Mesothelial cell of epicardium (in vitro differentiated cells): ENCODE data around the gene HOXD10. TPM values are rescaled to one million over a fixed set of nuclear protein-coding genes. Genes with fewer than 3 reads are reported as not detected.

Experiments used
- DNase-seq, 2 experiments: peaks; one replicate each; pipeline ENCODE4 v3.0.0; 2021; ENCODE audit warnings: low spot score in 2 of 2; ENCODE audit not compliant: unreplicated experiment in 2 of 2
- H3K27ac Mint-ChIP-seq: 2 replicates; pipeline ENCODE4 v1.8.0; 2021; ENCODE audit warnings: mixed read lengths
- H3K27me3 Mint-ChIP-seq: 2 replicates; pipeline ENCODE4 v1.8.0; 2021; ENCODE audit warnings: low read depth, mixed read lengths
- H3K36me3 Mint-ChIP-seq: 2 replicates; pipeline ENCODE4 v1.8.0; 2021; ENCODE audit warnings: mixed read lengths
- H3K4me1 Mint-ChIP-seq: 2 replicates; pipeline ENCODE4 v1.8.0; 2021; ENCODE audit warnings: mixed read lengths
- H3K4me3 Mint-ChIP-seq: 2 replicates; pipeline ENCODE4 v1.8.0; 2021; ENCODE audit warnings: mild to moderate bottlenecking, moderate library complexity, mixed read lengths
- H3K9me3 Mint-ChIP-seq: 2 replicates; pipeline ENCODE4 v1.8.0; 2021; ENCODE audit warnings: mixed read lengths
- total RNA-seq: library from RNA; stranded (reverse); gene quantifications from 3 replicates; pipeline ENCODE4 v1.2.1, GENCODE V29; 2021
- TF ChIP-seq, protein P1 (sequence below): fragments of 200-600 bp; sonication (generic); IDR thresholded peaks from one replicate; pipeline ENCODE4 v1.5.0; 2021; ENCODE audit warnings: antibody characterized with exemption; ENCODE audit not compliant: unreplicated experiment

HOXD10 gene
- total RNA-seq, 1 donor from 2014 or later = 3.2 TPM

DNA sequence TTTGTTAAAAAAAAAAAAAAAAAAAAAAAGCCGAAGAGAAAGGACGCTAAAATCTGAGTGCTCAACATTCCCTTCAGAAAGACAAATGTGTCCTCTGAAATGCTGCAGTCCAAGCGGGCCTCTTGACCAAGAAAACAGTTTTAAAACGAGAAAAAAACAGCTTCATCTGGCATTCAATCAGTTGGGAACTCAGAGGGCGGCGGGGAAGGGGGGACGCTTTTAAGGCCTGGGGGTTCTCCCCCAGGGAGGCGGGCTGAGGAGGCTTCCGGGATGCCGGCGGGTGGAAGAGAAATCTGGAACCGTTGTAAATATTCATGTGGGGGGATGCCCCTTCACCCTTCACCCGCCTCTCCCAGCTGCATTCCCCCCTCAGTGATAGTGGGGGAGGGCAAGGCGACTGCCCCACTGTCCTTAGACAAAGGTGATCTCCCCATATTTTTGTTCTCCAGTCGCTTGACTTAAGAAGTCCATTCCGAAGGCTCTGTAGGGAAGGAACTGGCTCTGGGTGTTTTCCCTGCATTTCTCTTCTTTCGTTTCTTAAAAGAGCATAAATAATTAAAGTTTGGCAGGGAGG is 12.7 kb upstream of the HOXD10 start:
- Mint-ChIP-seq H3K27me3 (peaks cover 89% of the 10 kb centered on the region), H3K9me3 (no peaks in the 10 kb centered on the region), H3K4me1 (peaks cover 20% of the 10 kb centered on the region), H3K4me3 (peak overlapping the region; percentile 59), H3K27ac (no peak overlapping the region), H3K36me3 (no peaks in the 10 kb centered on the region)
- DNase-seq = no peak
- TF ChIP-seq, protein P1, sequence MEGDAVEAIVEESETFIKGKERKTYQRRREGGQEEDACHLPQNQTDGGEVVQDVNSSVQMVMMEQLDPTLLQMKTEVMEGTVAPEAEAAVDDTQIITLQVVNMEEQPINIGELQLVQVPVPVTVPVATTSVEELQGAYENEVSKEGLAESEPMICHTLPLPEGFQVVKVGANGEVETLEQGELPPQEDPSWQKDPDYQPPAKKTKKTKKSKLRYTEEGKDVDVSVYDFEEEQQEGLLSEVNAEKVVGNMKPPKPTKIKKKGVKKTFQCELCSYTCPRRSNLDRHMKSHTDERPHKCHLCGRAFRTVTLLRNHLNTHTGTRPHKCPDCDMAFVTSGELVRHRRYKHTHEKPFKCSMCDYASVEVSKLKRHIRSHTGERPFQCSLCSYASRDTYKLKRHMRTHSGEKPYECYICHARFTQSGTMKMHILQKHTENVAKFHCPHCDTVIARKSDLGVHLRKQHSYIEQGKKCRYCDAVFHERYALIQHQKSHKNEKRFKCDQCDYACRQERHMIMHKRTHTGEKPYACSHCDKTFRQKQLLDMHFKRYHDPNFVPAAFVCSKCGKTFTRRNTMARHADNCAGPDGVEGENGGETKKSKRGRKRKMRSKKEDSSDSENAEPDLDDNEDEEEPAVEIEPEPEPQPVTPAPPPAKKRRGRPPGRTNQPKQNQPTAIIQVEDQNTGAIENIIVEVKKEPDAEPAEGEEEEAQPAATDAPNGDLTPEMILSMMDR = no peak

- Mint-ChIP-seq H3K27ac (peak overlapping the region; percentile 16), H3K4me3 (peak overlapping the region; percentile 59), H3K4me1 (peaks cover 21% of the 10 kb centered on the region), H3K36me3 (no peaks in the 10 kb centered on the region), H3K9me3 (no peaks in the 10 kb centered on the region), H3K27me3 (peaks cover 89% of the 10 kb centered on the region)
- peak in 1 of 2 experiments; percentile 40 for DNase-seq
- TF ChIP-seq, protein P1 = no peak
These were observed 12.1 kb upstream of the HOXD10 start for GRCh38 chr2:176104316-176105077.

GRCh38 chr2:176105078-176105729 is 11.4 kb upstream of the HOXD10 start:
- no peaks in the 10 kb centered on the region for H3K36me3 Mint-ChIP-seq
- H3K9me3 Mint-ChIP-seq = no peaks in the 10 kb centered on the region
- H3K4me3 Mint-ChIP-seq = peak overlapping the region; percentile 59
- TF ChIP-seq, protein P1 = no peak
- peaks cover 90% of the 10 kb centered on the region for H3K27me3 Mint-ChIP-seq
- H3K27ac Mint-ChIP-seq = peak overlapping the region; percentile 16
- DNase-seq = peak in 1 of 2 experiments; percentile 40
- peaks cover 21% of the 10 kb centered on the region for H3K4me1 Mint-ChIP-seq

- peaks cover 90% of the 10 kb centered on the region for H3K27me3 Mint-ChIP-seq
- H3K4me1 Mint-ChIP-seq = peaks cover 21% of the 10 kb centered on the region
- peak overlapping the region; percentile 63 for H3K4me3 Mint-ChIP-seq
- no peaks in the 10 kb centered on the region for H3K36me3 Mint-ChIP-seq
- DNase-seq = no peak
- TF ChIP-seq, protein P1 = no peak
- H3K27ac Mint-ChIP-seq = peak overlapping the region; percentile 29
- H3K9me3 Mint-ChIP-seq = no peaks in the 10 kb centered on the region
These were observed 10.6 kb upstream of the HOXD10 start for GRCh38 chr2:176105730-176106580.
